Dermis blood vessel endothelial cell (primary cell): ENCODE measurements around the gene ZNF223. TPM values are rescaled to one million over a fixed set of nuclear protein-coding genes. Genes with fewer than 3 reads are reported as not detected.

Experiments
- DNase-seq: peaks from one replicate; pipeline ENCODE4 v3.0.0; 2010
- total RNA-seq: library from RNA; depleted of rRNA; stranded (reverse); fragments of >200 nt; gene quantifications from 2 replicates; pipeline ENCODE4 v1.2.3, GENCODE V29; 2014

ZNF223 gene
- total RNA-seq = 6.3 and 8.3 TPM in 2 replicates

GRCh38 chr19:44051650-44052402 is at the start of gene ZNF223:
ZNF223 (plus strand) TSS chr19:44052036; CDS start chr19:44055177, 3,141 bp downstream.
- peak; percentile 91 for DNase-seq

GRCh38 chr19:44002212-44002565 is 49.6 kb upstream of the ZNF223 start:
- no peak for DNase-seq

GRCh38 chr19:44002566-44003460 is 49.0 kb upstream of the ZNF223 start, which contains the start of gene ZNF230:
ZNF230 (plus strand) TSS chr19:44002957; CDS start chr19:44007079, 4,122 bp downstream.
- peak; percentile 97 for DNase-seq

- peak; percentile 15 for DNase-seq
Observed at GRCh38 chr19:44003461-44004009, 48.3 kb upstream of the ZNF223 start.

GRCh38 chr19:44005973-44006372 is 45.9 kb upstream of the ZNF223 start:
- no peak for DNase-seq

GRCh38 chr19:44007473-44007872 is 44.4 kb upstream of the ZNF223 start:
- no peak for DNase-seq

- no peak for DNase-seq
Observed at GRCh38 chr19:44010468-44010867, 41.4 kb upstream of the ZNF223 start.

- DNase-seq = no peak
Observed at GRCh38 chr19:44019498-44019897, 32.3 kb upstream of the ZNF223 start.

GRCh38 chr19:44021221-44021620 is 30.6 kb upstream of the ZNF223 start:
- no peak for DNase-seq

GRCh38 chr19:44024900-44025216 is 27.0 kb upstream of the ZNF223 start:
- no peak for DNase-seq

- DNase-seq = peak; percentile 90
Observed at GRCh38 chr19:44025217-44025936, 26.5 kb upstream of the ZNF223 start, which contains the start of gene ZNF222. ZNF222 (plus strand) TSS chr19:44025379; CDS start chr19:44025437, 58 bp downstream.

- no peak for DNase-seq
Observed at GRCh38 chr19:44026622-44027021, 25.2 kb upstream of the ZNF223 start.

GRCh38 chr19:44032001-44032610 is 19.7 kb upstream of the ZNF223 start:
- DNase-seq = no peak

- no peak for DNase-seq
Observed at GRCh38 chr19:44042147-44042546, 9.7 kb upstream of the ZNF223 start.

GRCh38 chr19:44050740-44051649 is 841 bp upstream of the ZNF223 start:
- DNase-seq = peak; percentile 24

- no peak for DNase-seq
Observed at GRCh38 chr19:44055870-44056269, 4.0 kb downstream of the ZNF223 start.

- no peak for DNase-seq
Observed at GRCh38 chr19:44059229-44059628, 7.4 kb downstream of the ZNF223 start.

- no peak for DNase-seq
Observed at GRCh38 chr19:44061038-44061437, 9.2 kb downstream of the ZNF223 start.

- no peak for DNase-seq
Observed at GRCh38 chr19:44066305-44066704, 14.5 kb downstream of the ZNF223 start.

GRCh38 chr19:44069415-44069814 is 17.6 kb downstream of the ZNF223 start:
- no peak for DNase-seq
